HCT116 (cell line): ENCODE data around the gene ZNF507.

Source experiments
- CEBPB ChIP-seq: IDR thresholded peaks from 2 replicates; pipeline ENCODE4 v1.6.1; 2012; ENCODE audit warnings: low read depth
- EZH2 ChIP-seq: fragments of 200-600 bp; sonication (generic); IDR thresholded peaks from 2 replicates; pipeline ENCODE4 v1.6.1; 2017; ENCODE audit warnings: antibody characterized with exemption, mixed run types
- EZH2phosphoT487 ChIP-seq: fragments of 200-600 bp; IDR thresholded peaks from 2 replicates; pipeline ENCODE4 v1.6.1; 2018; ENCODE audit warnings: antibody characterized with exemption, borderline replicate concordance
- FOSL1 ChIP-seq: IDR thresholded peaks from 2 replicates; pipeline ENCODE4 v1.6.1; 2012; ENCODE audit warnings: low read depth
- POLR2A ChIP-seq: IDR thresholded peaks from 2 replicates; pipeline ENCODE4 v1.7.0; 2011; ENCODE audit warnings: borderline replicate concordance; ENCODE audit not compliant: insufficient read depth, insufficient read length; ENCODE audit errors: extremely low read depth
- POLR2AphosphoS5 ChIP-seq: IDR thresholded peaks from 2 replicates; pipeline ENCODE4 v1.6.1; 2011; ENCODE audit warnings: mild to moderate bottlenecking, low read depth, low read length, moderate library complexity
- SP1 ChIP-seq: IDR thresholded peaks from 2 replicates; pipeline ENCODE4 v1.6.1; 2012; ENCODE audit warnings: low read depth
- TF ChIP-seq, protein P1 (sequence below), 3 experiments: fragments of 200-600 bp in 1 of 3; sonication (generic) in 1 of 3; IDR thresholded peaks in 2 of 3; conservative IDR thresholded peaks in 1 of 3; 2 replicates each; pipeline ENCODE4 v1.5.1; 2012 to 2017; ENCODE audit warnings: low read depth in 2 of 3, low read length in 2 of 3, antibody characterized with exemption in 1 of 3, borderline replicate concordance in 1 of 3, control low read depth in 1 of 3, mild to moderate bottlenecking in 1 of 3, mixed read lengths in 1 of 3, mixed run types in 1 of 3, moderate library complexity in 1 of 3; ENCODE audit not compliant: insufficient read depth in 1 of 3
- TF ChIP-seq, protein P2 (sequence below): IDR thresholded peaks from 2 replicates; pipeline ENCODE4 v1.6.1; 2012; ENCODE audit warnings: low read depth
- TF ChIP-seq, protein P3 (sequence below): IDR thresholded peaks from 2 replicates; pipeline ENCODE4 v1.6.1; 2012
- TF ChIP-seq, protein P4 (sequence below): IDR thresholded peaks from 2 replicates; pipeline ENCODE4 v1.6.1; 2012
- TF ChIP-seq, protein P5 (sequence below): IDR thresholded peaks from 2 replicates; pipeline ENCODE4 v1.6.1; 2011; ENCODE audit warnings: mild to moderate bottlenecking, low read length, moderate library complexity; ENCODE audit not compliant: insufficient replicate concordance; ENCODE audit errors: extremely low read depth

GRCh38 chr19:32339423-32339822 is 6.0 kb upstream of the ZNF507 start:
- no peak for TF ChIP-seq POLR2AphosphoS5
- TF ChIP-seq, protein P1, sequence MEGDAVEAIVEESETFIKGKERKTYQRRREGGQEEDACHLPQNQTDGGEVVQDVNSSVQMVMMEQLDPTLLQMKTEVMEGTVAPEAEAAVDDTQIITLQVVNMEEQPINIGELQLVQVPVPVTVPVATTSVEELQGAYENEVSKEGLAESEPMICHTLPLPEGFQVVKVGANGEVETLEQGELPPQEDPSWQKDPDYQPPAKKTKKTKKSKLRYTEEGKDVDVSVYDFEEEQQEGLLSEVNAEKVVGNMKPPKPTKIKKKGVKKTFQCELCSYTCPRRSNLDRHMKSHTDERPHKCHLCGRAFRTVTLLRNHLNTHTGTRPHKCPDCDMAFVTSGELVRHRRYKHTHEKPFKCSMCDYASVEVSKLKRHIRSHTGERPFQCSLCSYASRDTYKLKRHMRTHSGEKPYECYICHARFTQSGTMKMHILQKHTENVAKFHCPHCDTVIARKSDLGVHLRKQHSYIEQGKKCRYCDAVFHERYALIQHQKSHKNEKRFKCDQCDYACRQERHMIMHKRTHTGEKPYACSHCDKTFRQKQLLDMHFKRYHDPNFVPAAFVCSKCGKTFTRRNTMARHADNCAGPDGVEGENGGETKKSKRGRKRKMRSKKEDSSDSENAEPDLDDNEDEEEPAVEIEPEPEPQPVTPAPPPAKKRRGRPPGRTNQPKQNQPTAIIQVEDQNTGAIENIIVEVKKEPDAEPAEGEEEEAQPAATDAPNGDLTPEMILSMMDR (IDR thresholded peaks at IDR 0.05 in 2 of 3, conservative IDR thresholded peaks at IDR 0.05 in 1 of 3; ENCODE audit: borderline replicate concordance in 1 of 3, insufficient read depth in 1 of 3, low read depth in 2 of 3, low read length in 2 of 3): no peak
- TF ChIP-seq CEBPB: no peak
- TF ChIP-seq FOSL1: no peak
- TF ChIP-seq, protein P2, sequence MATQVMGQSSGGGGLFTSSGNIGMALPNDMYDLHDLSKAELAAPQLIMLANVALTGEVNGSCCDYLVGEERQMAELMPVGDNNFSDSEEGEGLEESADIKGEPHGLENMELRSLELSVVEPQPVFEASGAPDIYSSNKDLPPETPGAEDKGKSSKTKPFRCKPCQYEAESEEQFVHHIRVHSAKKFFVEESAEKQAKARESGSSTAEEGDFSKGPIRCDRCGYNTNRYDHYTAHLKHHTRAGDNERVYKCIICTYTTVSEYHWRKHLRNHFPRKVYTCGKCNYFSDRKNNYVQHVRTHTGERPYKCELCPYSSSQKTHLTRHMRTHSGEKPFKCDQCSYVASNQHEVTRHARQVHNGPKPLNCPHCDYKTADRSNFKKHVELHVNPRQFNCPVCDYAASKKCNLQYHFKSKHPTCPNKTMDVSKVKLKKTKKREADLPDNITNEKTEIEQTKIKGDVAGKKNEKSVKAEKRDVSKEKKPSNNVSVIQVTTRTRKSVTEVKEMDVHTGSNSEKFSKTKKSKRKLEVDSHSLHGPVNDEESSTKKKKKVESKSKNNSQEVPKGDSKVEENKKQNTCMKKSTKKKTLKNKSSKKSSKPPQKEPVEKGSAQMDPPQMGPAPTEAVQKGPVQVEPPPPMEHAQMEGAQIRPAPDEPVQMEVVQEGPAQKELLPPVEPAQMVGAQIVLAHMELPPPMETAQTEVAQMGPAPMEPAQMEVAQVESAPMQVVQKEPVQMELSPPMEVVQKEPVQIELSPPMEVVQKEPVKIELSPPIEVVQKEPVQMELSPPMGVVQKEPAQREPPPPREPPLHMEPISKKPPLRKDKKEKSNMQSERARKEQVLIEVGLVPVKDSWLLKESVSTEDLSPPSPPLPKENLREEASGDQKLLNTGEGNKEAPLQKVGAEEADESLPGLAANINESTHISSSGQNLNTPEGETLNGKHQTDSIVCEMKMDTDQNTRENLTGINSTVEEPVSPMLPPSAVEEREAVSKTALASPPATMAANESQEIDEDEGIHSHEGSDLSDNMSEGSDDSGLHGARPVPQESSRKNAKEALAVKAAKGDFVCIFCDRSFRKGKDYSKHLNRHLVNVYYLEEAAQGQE: no peak
- no peak for TF ChIP-seq EZH2phosphoT487
- no peak for TF ChIP-seq POLR2A
- TF ChIP-seq EZH2: no peak
- TF ChIP-seq, protein P3, sequence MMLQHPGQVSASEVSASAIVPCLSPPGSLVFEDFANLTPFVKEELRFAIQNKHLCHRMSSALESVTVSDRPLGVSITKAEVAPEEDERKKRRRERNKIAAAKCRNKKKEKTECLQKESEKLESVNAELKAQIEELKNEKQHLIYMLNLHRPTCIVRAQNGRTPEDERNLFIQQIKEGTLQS: no peak
- no peak for TF ChIP-seq SP1
- TF ChIP-seq, protein P4, sequence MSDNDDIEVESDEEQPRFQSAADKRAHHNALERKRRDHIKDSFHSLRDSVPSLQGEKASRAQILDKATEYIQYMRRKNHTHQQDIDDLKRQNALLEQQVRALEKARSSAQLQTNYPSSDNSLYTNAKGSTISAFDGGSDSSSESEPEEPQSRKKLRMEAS: no peak
- TF ChIP-seq, protein P5, sequence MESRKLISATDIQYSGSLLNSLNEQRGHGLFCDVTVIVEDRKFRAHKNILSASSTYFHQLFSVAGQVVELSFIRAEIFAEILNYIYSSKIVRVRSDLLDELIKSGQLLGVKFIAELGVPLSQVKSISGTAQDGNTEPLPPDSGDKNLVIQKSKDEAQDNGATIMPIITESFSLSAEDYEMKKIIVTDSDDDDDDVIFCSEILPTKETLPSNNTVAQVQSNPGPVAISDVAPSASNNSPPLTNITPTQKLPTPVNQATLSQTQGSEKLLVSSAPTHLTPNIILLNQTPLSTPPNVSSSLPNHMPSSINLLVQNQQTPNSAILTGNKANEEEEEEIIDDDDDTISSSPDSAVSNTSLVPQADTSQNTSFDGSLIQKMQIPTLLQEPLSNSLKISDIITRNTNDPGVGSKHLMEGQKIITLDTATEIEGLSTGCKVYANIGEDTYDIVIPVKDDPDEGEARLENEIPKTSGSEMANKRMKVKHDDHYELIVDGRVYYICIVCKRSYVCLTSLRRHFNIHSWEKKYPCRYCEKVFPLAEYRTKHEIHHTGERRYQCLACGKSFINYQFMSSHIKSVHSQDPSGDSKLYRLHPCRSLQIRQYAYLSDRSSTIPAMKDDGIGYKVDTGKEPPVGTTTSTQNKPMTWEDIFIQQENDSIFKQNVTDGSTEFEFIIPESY: no peak
